Pancreas (tissue), 10 donors: ENCODE results near the gene PIGO. TPM values are rescaled to one million over a fixed set of nuclear protein-coding genes. Genes with fewer than 3 reads are reported as not detected.

ENCODE experiments used
- ATAC-seq, 4 donors: fragments of 200-7000 bp; cut with Tn5 transposase; one replicate each; pipeline versions ENCODE4 v1.8.0 to v1.9.1; 2020; ENCODE audit warnings: mild to moderate bottlenecking in 4 of 4, moderate library complexity in 4 of 4
- DNase-seq, 6 donors: peaks; one replicate each; pipeline ENCODE4 v3.0.0-alpha.2; 2020
- FAIRE-seq: peaks from 2 replicates; lab custom pipeline; 2012; peaks lifted over from hg19 to GRCh38; lab: Jason Lieb, UNC
- H3K27ac ChIP-seq, 4 donors: fragments of 200-600 bp; sonication (generic); 1 replicate in 3 of 4; 2 replicates in 1 of 4; pipeline versions ENCODE4 v1.5.0 to v1.8.0; 2020
- H3K27me3 ChIP-seq, 4 donors: fragments of 200-600 bp; one replicate each; pipeline ENCODE4 v1.8.0; 2021
- H3K36me3 ChIP-seq, 3 donors: fragments of 200-600 bp; sonication (generic) in 1 of 3; one replicate each; pipeline versions ENCODE4 v1.5.0 to v1.8.0; 2020 to 2021
- H3K4me1 ChIP-seq, 3 donors: fragments of 200-600 bp; one replicate each; pipeline ENCODE4 v1.8.0; 2021
- H3K4me3 ChIP-seq, 4 donors: fragments of 200-600 bp; sonication (generic) in 2 of 4; one replicate each; pipeline versions ENCODE4 v1.5.0 to v1.8.0; 2020 to 2021
- H3K9me3 ChIP-seq, 4 donors: fragments of 200-600 bp; one replicate each; pipeline ENCODE4 v1.8.0; 2021
- CTCF ChIP-seq, 4 donors: fragments of 200-600 bp; sonication (generic) in 3 of 4; IDR thresholded peaks; one replicate each; pipeline versions ENCODE4 v1.5.0 to v1.8.0; 2021; ENCODE audit warnings: antibody characterized with exemption in 4 of 4
- WGBS, 2 donors: extraction: QIAGEN DNeasy Blood & Tissue Kit; methylation state at CpG; one replicate each; pipeline ENCODE4 v1.1.7; 2013; 5-methylcytosine and 5-hydroxymethylcytosine counted together
- intact Hi-C, 3 donors: fragments of 100-400 bp; cut with DNase I; formaldehyde crosslinking; loops; one replicate each; pipeline versions ENCODE4 v1.11.1 to v1.14.2; 2022
- polyA plus RNA-seq, 2 donors: library from polyadenylated mRNA; stranded (reverse); fragments of 200-250 nt; gene quantifications; one replicate each; pipeline ENCODE4 v1.2.3, GENCODE V29; 2013
- total RNA-seq, 6 donors: library from RNA; stranded (reverse); fragmentation: NEBNext Ultra II Directional in 4 of 6; extraction: Animal tissue kit (Norgen Biotek cat#: 25700) in 4 of 6; gene quantifications; one replicate each; pipeline versions ENCODE4 v1.2.1 to v1.2.4, GENCODE V29; 2021 to 2023
- donor health status: healthy with polysubstance abuse.
- donor health status: DM: no; HTN: no; CAD: no; lungs with moderate emphysema.
- donor health status: DM: no; HTN: no; CAD: no.
- donor health status: control.
- donor health status: control.
- donor health status: Bipolar disorder and iron deficiency.
- donor health status: DM: yes; HTN: yes; CAD: no.
- donor health status: DM: no; HTN: no; CAD: no.
- donor health status: DM: no; HTN: no; CAD: no.
- donor health status: DM: yes; HTN: yes; CAD: no.

Gene PIGO
- total and polyA plus RNA-seq, 8 donors, result 14.2 to 26.1 (median 17.7) TPM

- ATAC-seq (no peak), DNase-seq (no peak), FAIRE-seq (no peak)
- Histone ChIP-seq H3K9me3 (no peaks in the 10 kb centered on the region), H3K4me1 (no peaks in the 10 kb centered on the region), H3K27ac (no peak overlapping the region), H3K36me3 (peaks cover 11 to 51% (median 30%) of the 10 kb centered on the region in 3 donors), H3K27me3 (no peaks in the 10 kb centered on the region), H3K4me3 (no peak overlapping the region)
- intact Hi-C loops, result no loop called here
- WGBS, 2 donors, result 47 to 66% methylated on average over 5 of the region's 5 CpGs
- no peak for TF ChIP-seq CTCF (IDR thresholded peaks at IDR 0.05)
Measured at GRCh38 chr9:35054185-35054835, 42.1 kb downstream of the PIGO start.

- Histone ChIP-seq H3K27me3 (no peaks in the 10 kb centered on the region), H3K9me3 (no peaks in the 10 kb centered on the region), H3K4me3 (no peak overlapping the region), H3K36me3 (peaks cover 0 to 21% (median 3%) of the 10 kb centered on the region in 3 donors), H3K27ac (no peak overlapping the region), H3K4me1 (no peaks in the 10 kb centered on the region)
- FAIRE-seq (no peak), ATAC-seq (peak; percentile 57 to 87 (median 84)), DNase-seq (peak in 2 of 6 donors; percentile 36 to 56)
- peak; percentile 30 to 53 (median 40) for TF ChIP-seq CTCF (IDR thresholded peaks at IDR 0.05)
- WGBS, 2 donors, result 69 to 76% methylated on average over 5 to 7 of the region's 7 CpGs
- intact Hi-C loops, result no loop called here
Measured at GRCh38 chr9:35051069-35051967, 45.1 kb downstream of the PIGO start.

- intact Hi-C loops, result no loop called here
- peaks cover 0 to 6% (median 0%) of the 10 kb centered on the region in 3 donors for H3K36me3 ChIP-seq
- TF ChIP-seq CTCF (IDR thresholded peaks at IDR 0.05), result no peak
- no peak overlapping the region for H3K27ac ChIP-seq
- FAIRE-seq, result no peak
- WGBS, 2 donors, result 96 to 98% methylated on average over 6 of the region's 6 CpGs
- H3K27me3 ChIP-seq, result no peaks in the 10 kb centered on the region
- no peaks in the 10 kb centered on the region for H3K9me3 ChIP-seq
- H3K4me1 ChIP-seq, result no peaks in the 10 kb centered on the region
- DNase-seq, result no peak
- H3K4me3 ChIP-seq, result no peak overlapping the region
- no peak for ATAC-seq
Measured at GRCh38 chr9:35048511-35048910, 47.9 kb downstream of the PIGO start.

GRCh38 chr9:35044071-35044470 is 52.3 kb downstream of the PIGO start:
- Histone ChIP-seq H3K4me3 (no peak overlapping the region), H3K4me1 (no peaks in the 10 kb centered on the region), H3K27me3 (no peaks in the 10 kb centered on the region), H3K9me3 (no peaks in the 10 kb centered on the region), H3K36me3 (peaks cover 0 to 6% (median 0%) of the 10 kb centered on the region in 3 donors), H3K27ac (no peak overlapping the region)
- intact Hi-C loops, result no loop called here
- 87 to 94% methylated on average over 3 of the region's 3 CpGs for WGBS, 2 donors
- ATAC-seq (no peak), DNase-seq (no peak), FAIRE-seq (no peak)
- TF ChIP-seq CTCF (IDR thresholded peaks at IDR 0.05), result no peak
